HepG2 (cell line): ENCODE data around the gene ACACB. TPM values are rescaled to one million over a fixed set of nuclear protein-coding genes. Genes with fewer than 3 reads are reported as not detected.
A peak's percentile ranks its signal among the peaks of the same experiment; 100 is the strongest.

Experiments
- ATAC-seq: fragments of 200-7000 bp; cut with Tn5 transposase; 3 replicates; pipeline ENCODE4 v1.9.1; 2020; ENCODE audit warnings: mild to moderate bottlenecking, moderate library complexity
- BruUV-seq: library from RNA; stranded (reverse); fragments of 400-500 nt; replicated peaks from 2 replicates; lab custom pipeline; 2021; lab: Mats Ljungman, UMichigan
- CTCF ChIA-PET: fragments of 300-600 bp; formaldehyde crosslinking; extraction: SDS; loops from one replicate; lab custom pipeline; 2021; ENCODE audit warnings: low total read pairs, inconsistent platforms, low intra/inter-chr PET ratio; lab: Yijun Ruan, JAX
- POLR2A ChIA-PET: fragments of 350-600 bp; sonication (Branson Sonifier 250); formaldehyde crosslinking; loops from one replicate; lab custom pipeline; 2020; ENCODE audit warnings: antibody characterized with exemption, inconsistent platforms; lab: Yijun Ruan, JAX
- DNase-seq: peaks from one replicate; pipeline ENCODE4 v3.0.0-alpha.2; 2015; ENCODE audit warnings: low spot score
- FAIRE-seq: peaks from 3 replicates; lab custom pipeline; 2011; peaks lifted over from hg19 to GRCh38; lab: Jason Lieb, UNC
- H2AFZ ChIP-seq: one replicate; pipeline ENCODE4 v1.6.1; 2011; ENCODE audit warnings: low read length, inconsistent platforms
- H3K27ac ChIP-seq: fragments of 300-600 bp; 3 replicates; pipeline ENCODE4 v1.8.0; 2011; ENCODE audit warnings: mixed run types, mild to moderate bottlenecking, mixed read lengths, low read length, inconsistent platforms; ENCODE audit not compliant: insufficient read depth; ENCODE audit errors: extremely low read length
- H3K27me3 ChIP-seq, 2 experiments: fragments of 200-600 bp in 1 of 2; 2 replicates in 1 of 2; 3 replicates in 1 of 2; pipeline versions ENCODE4 v1.6.0 to v1.8.0; 2011; ENCODE audit warnings: low read length in 2 of 2, mild to moderate bottlenecking in 2 of 2, moderate library complexity in 2 of 2, inconsistent platforms in 1 of 2; ENCODE audit not compliant: insufficient read depth in 2 of 2, control insufficient read depth in 1 of 2
- H3K36me3 ChIP-seq, 2 experiments: fragments of 200-600 bp in 1 of 2; replicated peaks in 1 of 2; 2 replicates in 1 of 2; 3 replicates in 1 of 2; pipeline versions ENCODE4 v1.5.1 to v1.8.0; 2011; ENCODE audit warnings: low read length in 2 of 2, inconsistent platforms in 1 of 2; ENCODE audit not compliant: insufficient read depth in 2 of 2, control insufficient read depth in 1 of 2
- H3K4me1 ChIP-seq: 2 replicates; pipeline ENCODE4 v1.5.1; 2012; ENCODE audit warnings: low read length, inconsistent platforms; ENCODE audit not compliant: insufficient read depth
- H3K4me2 ChIP-seq: 2 replicates; pipeline ENCODE4 v1.6.0; 2011; ENCODE audit warnings: low read depth, low read length, inconsistent platforms
- H3K4me3 ChIP-seq, 3 experiments: fragments of 200-600 bp in 1 of 3; sonication (generic), shearing (Covaris generic) in 1 of 3; replicated peaks in 1 of 3; 2 replicates each; pipeline ENCODE4 v1.5.1; 2011 to 2016; ENCODE audit warnings: low read length in 3 of 3, inconsistent platforms in 2 of 3, low read depth in 2 of 3, mild to moderate bottlenecking in 2 of 3, control low read depth in 1 of 3, mixed read lengths in 1 of 3; ENCODE audit not compliant: insufficient read depth in 1 of 3
- H3K79me2 ChIP-seq: one replicate; pipeline ENCODE4 v1.6.1; 2011; ENCODE audit warnings: low read length, inconsistent platforms; ENCODE audit not compliant: insufficient read depth
- H3K9ac ChIP-seq: 2 replicates; pipeline ENCODE4 v1.6.0; 2011; ENCODE audit warnings: mild to moderate bottlenecking, low read depth, low read length, inconsistent platforms; ENCODE audit not compliant: insufficient read depth
- H3K9me3 ChIP-seq: 2 replicates; pipeline ENCODE4 v1.5.1; 2012; ENCODE audit warnings: mild to moderate bottlenecking, low read length
- H4K20me1 ChIP-seq: 2 replicates; pipeline ENCODE4 v1.6.0; 2011; ENCODE audit warnings: inconsistent platforms, mild to moderate bottlenecking, low read length, moderate library complexity; ENCODE audit not compliant: insufficient read depth
- AGO2 ChIP-seq: fragments of 200-400 bp; formaldehyde crosslinking; optimal IDR thresholded peaks from 2 replicates; pipeline ENCODE3; 2017; ENCODE audit warnings: mild to moderate bottlenecking, low read depth, low read length, moderate library complexity
- ATF7-NPFF ChIP-seq: sonication (generic); formaldehyde crosslinking; IDR thresholded peaks from 2 replicates; pipeline ENCODE4 v1.8.1; 2023; ENCODE audit warnings: mild to moderate bottlenecking, low read depth, missing genetic modification reagents, moderate library complexity
- CHCHD3 ChIP-seq: sonication (generic); formaldehyde crosslinking; IDR thresholded peaks from 2 replicates; pipeline ENCODE4 v1.8.0; 2022; ENCODE audit warnings: mild to moderate bottlenecking, missing genetic modification reagents, moderate library complexity
- EHMT2 ChIP-seq: fragments of 200-600 bp; sonication (generic); IDR thresholded peaks from 2 replicates; pipeline ENCODE4 v1.7.0; 2017; ENCODE audit warnings: antibody characterized with exemption, low read depth, low read length, borderline replicate concordance
- FLYWCH1 ChIP-seq: sonication (generic); formaldehyde crosslinking; IDR thresholded peaks from 2 replicates; pipeline ENCODE4 v1.8.1; 2023; ENCODE audit warnings: mild to moderate bottlenecking, missing genetic modification reagents
- GABPA ChIP-seq, 2 experiments: IDR thresholded peaks; 2 replicates each; pipeline ENCODE4 v1.6.1; 2011 to 2016; ENCODE audit warnings: low read depth in 2 of 2, low read length in 1 of 2, missing biosample characterization in 1 of 2, missing genetic modification characterization in 1 of 2
- JDP2 ChIP-seq: sonication (generic); formaldehyde crosslinking; IDR thresholded peaks from 2 replicates; pipeline ENCODE4 v1.8.1; 2022; ENCODE audit warnings: missing genetic modification reagents, borderline replicate concordance
- KDM4B ChIP-seq: sonication (generic); formaldehyde crosslinking; IDR thresholded peaks from 2 replicates; pipeline ENCODE4 v1.4.0; 2020; ENCODE audit warnings: missing genetic modification reagents
- MAX ChIP-seq: IDR thresholded peaks from 2 replicates; pipeline ENCODE4 v1.6.1; 2012; ENCODE audit warnings: inconsistent platforms
- MEIS1 ChIP-seq: sonication (generic); formaldehyde crosslinking; IDR thresholded peaks from 2 replicates; pipeline ENCODE4 v1.9.0; 2021; ENCODE audit warnings: mild to moderate bottlenecking, missing genetic modification reagents, moderate library complexity, borderline replicate concordance
- PITX1 ChIP-seq: sonication (generic); formaldehyde crosslinking; IDR thresholded peaks from 2 replicates; pipeline ENCODE4 v1.5.1; 2020; ENCODE audit warnings: mild to moderate bottlenecking, missing genetic modification reagents
- RARG ChIP-seq: sonication (generic); formaldehyde crosslinking; IDR thresholded peaks from 2 replicates; pipeline ENCODE4 v1.4.0; 2020; ENCODE audit warnings: low read depth, mild to moderate bottlenecking, missing genetic modification reagents
- TFE3 ChIP-seq: IDR thresholded peaks from 2 replicates; pipeline ENCODE4 v1.6.1; 2016
- TRIM22 ChIP-seq: fragments of 450-650 bp; IDR thresholded peaks from 2 replicates; pipeline ENCODE4 v1.6.1; 2017
- ZNF33B ChIP-seq: sonication (generic); formaldehyde crosslinking; IDR thresholded peaks from 2 replicates; pipeline ENCODE4 v1.5.1; 2020; ENCODE audit warnings: mild to moderate bottlenecking, missing genetic modification reagents
- ZNF354B ChIP-seq: sonication (generic); formaldehyde crosslinking; IDR thresholded peaks from 2 replicates; pipeline ENCODE4 v1.8.0; 2022; ENCODE audit warnings: mild to moderate bottlenecking, missing genetic modification reagents
- ZNF430 ChIP-seq: sonication (generic); formaldehyde crosslinking; IDR thresholded peaks from 2 replicates; pipeline ENCODE4 v1.9.0; 2021; ENCODE audit warnings: mild to moderate bottlenecking, missing genetic modification reagents
- ZNF510 ChIP-seq: sonication (generic); formaldehyde crosslinking; IDR thresholded peaks from 2 replicates; pipeline ENCODE4 v1.4.0; 2020; ENCODE audit warnings: low read depth, mild to moderate bottlenecking, missing genetic modification reagents
- ZNF629 ChIP-seq: sonication (generic); formaldehyde crosslinking; conservative IDR thresholded peaks from 2 replicates; pipeline ENCODE4 v1.5.0; 2020; ENCODE audit warnings: missing genetic modification reagents
- ZNF724P ChIP-seq: sonication (generic); formaldehyde crosslinking; IDR thresholded peaks from 2 replicates; pipeline ENCODE4 v1.8.0; 2022; ENCODE audit warnings: missing genetic modification reagents, borderline replicate concordance
- ZNF773 ChIP-seq: sonication (generic); formaldehyde crosslinking; IDR thresholded peaks from 2 replicates; pipeline ENCODE4 v1.4.0; 2020; ENCODE audit warnings: missing genetic modification reagents, borderline replicate concordance
- WGBS: methylation state at CpG from one replicate; pipeline ENCODE4 v1.1.6; 2017; ENCODE audit warnings: low lambda C conversion rate; 5-methylcytosine and 5-hydroxymethylcytosine counted together
- in situ Hi-C: cut with HindIII; loops from 2 replicates; pipeline ENCODE4 v1.10.0; 2017; ENCODE audit warnings: low pct_unique_long_range_greater_than_20kb; ENCODE audit not compliant: extremely low pct_ligation_motif_present
- intact Hi-C: fragments of 100-400 bp; cut with micrococcal nuclease; formaldehyde crosslinking; loops from one replicate; pipeline ENCODE4 v1.10.0; 2022; ENCODE audit not compliant: unreplicated experiment
- polyA plus RNA-seq, 8 experiments: library from polyadenylated mRNA; depleted of rRNA in 3 of 8; stranded (reverse) in 7 of 8; unstranded in 1 of 8; fragments of >200 nt; fragmentation: Illumina TruSeq in 4 of 8; extraction: Trizol in 4 of 8; gene quantifications; 2 replicates each; pipeline versions ENCODE4 v1.2.1 to v1.2.3, GENCODE V29; 2011 to 2016; ENCODE audit warnings: low read depth in 4 of 8, missing spikeins in 1 of 8, mixed read lengths in 1 of 8; ENCODE audit not compliant: insufficient read depth in 1 of 8
- total RNA-seq, 5 experiments: library from RNA; depleted of rRNA; stranded (reverse); fragments of >200 nt; fragmentation: Illumina TruSeq; extraction: Trizol; gene quantifications; 2 replicates each; pipeline ENCODE4 v1.2.3, GENCODE V29; 2016; ENCODE audit warnings: low read depth in 1 of 5

Gene ACACB
- total and polyA plus RNA-seq, 2 of the 13 experiments (the other 11 are each of a cell fraction or from before 2014, with no cell fraction given) = 6.2 to 8.6 TPM

GRCh38 chr12:109097435-109098182 lies 18.8 kb upstream of the ACACB start, which contains the start of gene UNG:
Gene UNG (plus strand): TSS chr12:109097597. CDS start chr12:109097680, 83 bp downstream.
- Histone ChIP-seq H3K4me1 (peaks cover 50% of the 10 kb centered on the region), H3K27ac (peak within 1 kb of the TSS; percentile 91), H3K9me3 (no peaks in the 10 kb centered on the region), H3K36me3 (peaks cover 6 to 30% of the 10 kb centered on the region in 2 experiments), H3K79me2 (peaks cover 27% of the 10 kb centered on the region), H3K27me3 (no peaks in the 10 kb centered on the region; a peak in 1 of 5 replicates), H3K4me2 (peak within 1 kb of the TSS; percentile 90), H2AFZ (no peak within 1 kb of the TSS), H3K9ac (peak within 1 kb of the TSS; percentile 80), H3K4me3 (peak within 1 kb of the TSS; percentile 76 to 89 (median 86)), H4K20me1 (no peaks in the 10 kb centered on the region; the same call in 1 of the 2 replicates)
- FAIRE-seq = peak; percentile 40
- peak; percentile 95 for ATAC-seq
- intact Hi-C loops (loop anchor here (5.0 to 10.0 kb wide), 2 partner anchors 215 to 433 kb away; partner anchors contain the start of gene DAO), in situ Hi-C loops (loop anchor here (10.0 kb wide), 1 partner anchor 213 kb away; the partner anchor contains the start of gene DAO)
- DNase-seq = peak; percentile 91
- ChIA-PET CTCF (no interaction called here), POLR2A (interaction anchor here (0.8 to 1.9 kb wide), 4 partner anchors 14 to 32 kb away, joined by 3 to 9 read pairs (median 4); partner anchors contain the start of gene ACACB)
- BruUV-seq = no TSS peak
- 0% methylated on average over 7 of the region's 71 CpGs for WGBS
- TF ChIP-seq ZNF510 (CRISPR knock-in tag) = no peak
- no peak for TF ChIP-seq KDM4B
- TF ChIP-seq ATF7-NPFF = peak; percentile 78
- 0 out of 2 replicates have a peak, but pooled peaks have one; percentile 46 for TF ChIP-seq ZNF33B
- TF ChIP-seq CHCHD3 (CRISPR knock-in tag) = peak; percentile 69; the same call in 1 of the 2 replicates
- no peak for TF ChIP-seq MEIS1
- TF ChIP-seq FLYWCH1 (CRISPR knock-in tag) = peak; percentile 95; the same call in 1 of the 2 replicates
- TF ChIP-seq ZNF430 (CRISPR knock-in tag) = peak; percentile 82
- TF ChIP-seq EHMT2 = no peak
- 0 out of 2 replicates have a peak, but pooled peaks have one; percentile 18 for TF ChIP-seq TFE3
- peak; percentile 97 for TF ChIP-seq ZNF724P
- peak; percentile 90 for TF ChIP-seq MAX
- peak; percentile 7; the same call in 1 of the 2 replicates for TF ChIP-seq PITX1 (CRISPR knock-in tag)
- TF ChIP-seq TRIM22 = no peak
- no peak for TF ChIP-seq GABPA (IDR thresholded peaks at IDR 0.05; ENCODE audit: low read depth, low read length)
- TF ChIP-seq GABPA (CRISPR knock-in tag; IDR thresholded peaks at IDR 0.05; ENCODE audit: low read depth) = no peak
- TF ChIP-seq ZNF773 (CRISPR knock-in tag) = peak; percentile 32; the same call in 1 of the 2 replicates
- TF ChIP-seq RARG (CRISPR knock-in tag) = no peak
- peak; percentile 18; the same call in 1 of the 2 replicates for TF ChIP-seq ZNF354B (CRISPR knock-in tag)
- no peak for TF ChIP-seq AGO2
- 0 out of 2 replicates have a peak, but pooled peaks have one; percentile 62 for TF ChIP-seq JDP2 (CRISPR knock-in tag)
- TF ChIP-seq ZNF629 = 0 out of 2 replicates have a peak, but pooled peaks have one; percentile 2
